ENCODE data around the gene ARMC7.
"Not testable (repeated sequence)": the region's sequence is repeated elsewhere in the genome, so short reads cannot be mapped to it uniquely, and the experiment has no call there.

The ARMC7 gene

GRCh38 chr17:75103601-75104554 lies 5.9 kb upstream of the ARMC7 start:
- FAIRE-seq: no peak

GRCh38 chr17:75105126-75106080 lies 4.4 kb upstream of the ARMC7 start:
- FAIRE-seq: no peak

GRCh38 chr17:75108193-75108592 lies 1.6 kb upstream of the ARMC7 start:
- FAIRE-seq: no peak

- FAIRE-seq: no peak
Observed at GRCh38 chr17:75109046-75109406, 743 bp upstream of the ARMC7 start.

GRCh38 chr17:75110234-75110937 lies 617 bp downstream of the ARMC7 start:
- FAIRE-seq: no peak

GRCh38 chr17:75111777-75112335 lies 2.1 kb downstream of the ARMC7 start:
- no peak for FAIRE-seq

GRCh38 chr17:75113798-75114551 lies 4.2 kb downstream of the ARMC7 start:
- FAIRE-seq: no peak

- no peak for FAIRE-seq
Observed at GRCh38 chr17:75114552-75115314, 5.0 kb downstream of the ARMC7 start.

GRCh38 chr17:75115555-75115954 lies 5.8 kb downstream of the ARMC7 start:
- FAIRE-seq: no peak

GRCh38 chr17:75116737-75117136 lies 7.0 kb downstream of the ARMC7 start:
- FAIRE-seq: no peak

- FAIRE-seq: no peak
Observed at GRCh38 chr17:75118307-75118706, 8.5 kb downstream of the ARMC7 start.

- no peak for FAIRE-seq
Observed at GRCh38 chr17:75124041-75124818, 14.5 kb downstream of the ARMC7 start.

GRCh38 chr17:75124819-75125162 lies 15.0 kb downstream of the ARMC7 start:
- FAIRE-seq: no peak

- no peak for FAIRE-seq
Observed at GRCh38 chr17:75125984-75126383, 16.2 kb downstream of the ARMC7 start.

GRCh38 chr17:75126954-75127353 lies 17.2 kb downstream of the ARMC7 start:
- no peak for FAIRE-seq

GRCh38 chr17:75127936-75128335 lies 18.2 kb downstream of the ARMC7 start:
- FAIRE-seq: not testable (repeated sequence)

GRCh38 chr17:75128694-75129505 lies 19.1 kb downstream of the ARMC7 start:
- FAIRE-seq: no peak

GRCh38 chr17:75129576-75129975 lies 19.8 kb downstream of the ARMC7 start:
- FAIRE-seq: no peak

- no peak for FAIRE-seq
Observed at GRCh38 chr17:75130059-75130631, 20.4 kb downstream of the ARMC7 start.
